ENCODE data around the gene MMP10. TPM values are rescaled to one million over a fixed set of nuclear protein-coding genes. Genes with fewer than 3 reads are reported as not detected.

The MMP10 gene
- total and polyA plus RNA-seq, 3 experiments from 2014 or later = not detected

DNA sequence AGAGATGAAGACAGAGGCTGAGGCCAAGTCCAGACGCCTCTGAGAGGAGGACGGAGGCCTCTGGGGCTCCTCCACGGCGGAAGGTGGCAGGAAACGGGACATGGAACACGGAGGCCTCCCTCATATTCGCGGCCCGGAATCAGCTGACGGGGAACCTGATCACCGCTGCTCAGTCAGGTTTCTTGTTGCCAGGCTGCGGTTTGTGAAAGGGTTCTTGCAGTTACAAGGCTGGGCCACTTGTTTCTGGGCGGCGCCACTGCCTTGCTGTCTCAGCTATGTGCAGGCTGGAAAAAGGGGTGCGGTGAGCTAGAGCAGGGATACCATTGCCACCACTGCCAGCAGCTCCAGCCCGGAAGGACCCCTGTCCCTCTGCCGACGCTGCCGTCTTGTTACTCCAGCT is 27.5 kb upstream of the MMP10 start:
- CTCF ChIA-PET = no interaction called here
- no peak overlapping the region for H3K27ac ChIP-seq (ENCODE audit: low read depth, low read length)

DNA sequence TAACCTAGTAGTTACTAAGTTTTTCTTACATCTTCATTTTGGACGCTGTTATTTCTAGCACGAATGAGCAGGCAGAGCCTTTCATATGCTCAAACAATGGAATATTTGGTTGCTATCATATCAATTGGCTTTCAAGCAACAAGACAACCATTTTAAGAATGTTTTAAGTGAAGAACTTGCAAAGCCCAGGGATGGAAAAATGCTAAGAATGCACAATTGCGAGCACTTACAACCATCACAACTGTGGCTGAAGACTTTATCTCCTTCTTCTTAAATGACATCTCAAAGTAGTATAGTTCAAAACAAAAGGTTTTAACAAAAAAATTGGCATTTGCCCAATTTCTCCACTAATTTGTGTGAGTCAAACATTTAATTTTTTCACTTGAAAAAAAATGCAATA is 25.9 kb upstream of the MMP10 start:
- H3K27me3 Mint-ChIP-seq = peaks cover 2 to 31% of the 10 kb centered on the region in 2 donors
- no peaks in the 10 kb centered on the region for H3K4me1 Mint-ChIP-seq
- ChIA-PET POLR2A (no interaction called here), CTCF (no interaction called here)
- no peaks in the 10 kb centered on the region for H3K4me1 ChIP-seq (ENCODE audit: insufficient read depth, low read length)
- no peaks in the 10 kb centered on the region for H3K9me3 ChIP-seq (ENCODE audit: low read length)
- no peak for DNase-seq
- H3K4me3 Mint-ChIP-seq = no peak overlapping the region
- no peak overlapping the region for H3K27ac ChIP-seq (ENCODE audit: low read depth, low read length)
- peaks cover 0 to 14% (median 0%) of the 10 kb centered on the region in 5 donors for H3K9me3 Mint-ChIP-seq
- H3K36me3 ChIP-seq (ENCODE audit: insufficient read depth, low read length) = no peaks in the 10 kb centered on the region
- no peaks in the 10 kb centered on the region for H3K27me3 ChIP-seq (ENCODE audit: insufficient read depth, low read length, poor library complexity, severe bottlenecking)
- H3K4me3 ChIP-seq (ENCODE audit: low read length) = no peak overlapping the region
- no peaks in the 10 kb centered on the region for H3K36me3 Mint-ChIP-seq
- H3K27ac Mint-ChIP-seq = no peak overlapping the region

More for the DNA sequence above, 27.5 kb upstream of the MMP10 start:
- Mint-ChIP-seq H3K36me3 (no peaks in the 10 kb centered on the region), H3K9me3 (peaks cover 0 to 14% (median 0%) of the 10 kb centered on the region in 5 donors), H3K4me3 (no peak overlapping the region), H3K27me3 (peaks cover 2 to 26% of the 10 kb centered on the region in 2 donors), H3K27ac (no peak overlapping the region), H3K4me1 (no peaks in the 10 kb centered on the region)
- Histone ChIP-seq H3K9me3 (ENCODE audit: low read length) (no peaks in the 10 kb centered on the region), H3K4me1 (ENCODE audit: insufficient read depth, low read length) (no peaks in the 10 kb centered on the region), H3K4me3 (ENCODE audit: low read length) (no peak overlapping the region), H3K36me3 (ENCODE audit: insufficient read depth, low read length) (no peaks in the 10 kb centered on the region), H3K27me3 (ENCODE audit: insufficient read depth, low read length, poor library complexity, severe bottlenecking) (no peaks in the 10 kb centered on the region)
- no peak for DNase-seq
- POLR2A ChIA-PET = no interaction called here

DNA sequence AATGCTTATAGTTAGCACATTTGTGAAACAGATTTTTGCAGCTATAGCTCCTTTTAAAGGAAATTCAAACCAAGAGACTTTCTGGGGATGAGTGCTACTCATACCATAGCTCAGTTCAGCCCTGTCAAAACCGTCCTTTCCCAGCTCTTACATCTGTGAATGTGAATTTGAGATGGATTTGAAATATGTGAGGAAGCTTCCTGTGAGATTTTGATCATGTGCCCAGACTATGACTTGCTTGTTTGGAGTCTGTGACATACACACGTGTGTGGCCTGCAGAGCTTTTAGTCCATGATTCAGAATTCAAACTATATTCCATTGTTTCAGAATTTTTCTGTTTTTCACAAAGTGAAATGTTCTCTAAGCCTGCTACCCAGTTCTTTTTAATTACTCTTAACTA is 21.9 kb upstream of the MMP10 start:
- H3K36me3 Mint-ChIP-seq = no peaks in the 10 kb centered on the region
- Histone ChIP-seq H3K9me3 (ENCODE audit: low read length) (no peaks in the 10 kb centered on the region), H3K36me3 (ENCODE audit: insufficient read depth, low read length) (no peaks in the 10 kb centered on the region), H3K4me1 (ENCODE audit: insufficient read depth, low read length) (no peaks in the 10 kb centered on the region), H3K27me3 (ENCODE audit: insufficient read depth, low read length, poor library complexity, severe bottlenecking) (no peaks in the 10 kb centered on the region), H3K4me3 (ENCODE audit: low read length) (no peak overlapping the region), H3K27ac (ENCODE audit: low read depth, low read length) (no peak overlapping the region)
- no peak overlapping the region for H3K4me3 Mint-ChIP-seq
- no peaks in the 10 kb centered on the region for H3K4me1 Mint-ChIP-seq
- CTCF ChIA-PET = no interaction called here
- POLR2A ChIA-PET = no interaction called here
- H3K9me3 Mint-ChIP-seq = peaks cover 0 to 10% (median 0%) of the 10 kb centered on the region in 5 donors
- DNase-seq = no peak
- H3K27ac Mint-ChIP-seq = no peak overlapping the region
- peaks cover 0 to 33% of the 10 kb centered on the region in 2 donors for H3K27me3 Mint-ChIP-seq

DNA sequence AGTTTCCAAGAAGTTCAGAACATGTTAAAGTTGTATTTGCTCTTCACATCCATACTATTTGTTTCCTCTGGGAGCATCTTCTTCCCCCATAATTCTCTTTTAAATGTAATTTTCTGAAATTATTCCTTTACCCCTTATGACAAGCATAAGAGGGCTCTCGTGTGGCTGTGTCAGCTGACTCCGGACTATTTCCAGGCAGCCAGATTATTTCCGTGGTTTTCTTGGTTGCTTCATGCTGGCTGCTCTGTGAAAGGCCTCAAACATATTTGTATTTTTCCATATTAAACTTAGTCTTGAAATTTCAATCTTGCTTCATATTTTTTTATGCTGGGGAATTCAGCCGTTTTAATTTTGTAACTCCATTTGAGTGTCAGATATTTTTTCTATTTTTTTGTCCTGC is 20.3 kb upstream of the MMP10 start:
- POLR2A ChIA-PET = no interaction called here
- Mint-ChIP-seq H3K27ac (no peak overlapping the region), H3K9me3 (peaks cover 0 to 9% (median 0%) of the 10 kb centered on the region in 5 donors), H3K4me1 (no peaks in the 10 kb centered on the region), H3K27me3 (peaks cover 0 to 27% of the 10 kb centered on the region in 2 donors), H3K36me3 (no peaks in the 10 kb centered on the region), H3K4me3 (no peak overlapping the region)
- Histone ChIP-seq H3K27ac (ENCODE audit: low read depth, low read length) (no peak overlapping the region), H3K9me3 (ENCODE audit: low read length) (no peaks in the 10 kb centered on the region), H3K4me3 (ENCODE audit: low read length) (no peak overlapping the region), H3K36me3 (ENCODE audit: insufficient read depth, low read length) (no peaks in the 10 kb centered on the region), H3K4me1 (ENCODE audit: insufficient read depth, low read length) (no peaks in the 10 kb centered on the region), H3K27me3 (ENCODE audit: insufficient read depth, low read length, poor library complexity, severe bottlenecking) (no peaks in the 10 kb centered on the region)
- no peak for DNase-seq
- CTCF ChIA-PET = no interaction called here

DNA sequence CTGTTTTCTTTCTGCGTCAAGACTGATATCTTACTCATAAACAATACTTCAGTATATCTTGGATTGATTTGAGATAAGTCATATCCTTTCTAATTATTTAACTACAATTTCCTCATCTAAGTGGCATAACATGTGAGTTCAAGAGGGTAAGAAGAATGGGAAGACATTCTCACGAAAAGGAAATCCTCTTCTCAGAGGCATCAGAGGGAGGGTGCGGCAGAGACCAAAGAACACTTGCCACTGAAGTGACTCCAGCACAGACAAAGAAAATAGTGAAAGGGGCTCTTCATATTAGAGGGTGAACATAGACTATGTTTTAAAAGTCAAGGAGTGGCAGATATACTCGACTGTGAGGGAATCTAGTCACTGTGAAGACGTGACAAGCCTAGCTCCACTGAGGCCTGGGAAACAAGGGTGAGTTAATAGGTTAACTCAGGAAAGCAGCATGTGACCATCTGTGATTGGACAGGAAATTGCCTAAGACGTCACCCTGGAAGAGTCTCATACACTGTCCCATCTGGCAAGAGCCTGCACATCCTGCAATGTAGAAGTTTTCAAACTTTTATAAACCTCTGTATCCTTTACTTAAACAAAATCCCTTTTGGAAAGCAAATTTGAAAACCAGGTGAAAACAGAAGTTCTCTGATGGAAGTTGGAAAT is 19.4 kb upstream of the MMP10 start:
- Mint-ChIP-seq H3K27ac (no peak overlapping the region), H3K4me1 (no peaks in the 10 kb centered on the region), H3K4me3 (no peak overlapping the region)

DNA sequence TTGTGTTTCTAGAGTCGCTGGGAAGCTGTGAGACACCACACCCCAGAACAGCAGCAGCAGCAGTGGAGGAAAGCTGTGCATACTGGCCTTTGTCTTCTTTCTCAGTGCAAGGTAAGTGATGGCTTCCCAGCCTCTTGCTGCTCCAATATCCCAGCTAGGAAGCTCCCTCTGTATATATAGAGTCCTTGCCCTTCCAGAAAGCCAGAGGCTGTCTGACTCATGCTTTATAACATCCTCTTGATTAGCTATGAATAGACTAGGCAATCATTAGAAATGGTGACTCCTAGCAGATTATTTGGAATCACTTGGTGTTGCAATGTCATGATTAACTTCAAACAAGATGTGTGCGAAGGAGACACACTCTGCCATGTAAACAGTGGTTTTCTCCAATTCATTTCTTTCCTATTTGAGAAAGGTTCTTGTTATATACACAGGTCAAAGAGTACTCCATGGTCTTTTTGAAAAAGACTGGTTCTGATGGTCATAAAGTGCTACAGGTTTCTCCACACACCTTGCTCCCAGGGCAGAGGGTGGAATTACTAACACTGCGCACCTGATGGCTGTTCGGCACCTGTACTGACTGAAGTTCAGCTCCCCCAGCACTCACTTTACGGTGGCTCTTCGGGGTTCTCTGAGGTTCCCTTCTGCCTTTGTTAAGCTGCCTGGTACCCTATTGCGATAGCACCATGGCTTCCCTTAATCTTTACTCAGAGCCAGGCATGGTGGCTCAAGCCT is 17.8 kb upstream of the MMP10 start, which contains the start of gene MMP1:
Gene MMP1, minus strand, starts transcription at position 149 of the 735 bp plus-strand sequence. Its CDS starts 68 bp downstream, at position 81.
- no peak within 1 kb of the TSS for H3K4me3 ChIP-seq (ENCODE audit: low read length)
- no peak within 1 kb of the TSS for H3K27ac ChIP-seq (ENCODE audit: low read depth, low read length)
- DNase-seq = no peak
- H3K27ac Mint-ChIP-seq = no peak within 1 kb of the TSS
- ChIA-PET CTCF (no interaction called here), POLR2A (no interaction called here)
- H3K36me3 ChIP-seq (ENCODE audit: insufficient read depth, low read length) = no peaks in the 10 kb centered on the region
- no peaks in the 10 kb centered on the region for H3K4me1 ChIP-seq (ENCODE audit: insufficient read depth, low read length)
- H3K27me3 ChIP-seq (ENCODE audit: insufficient read depth, low read length, poor library complexity, severe bottlenecking) = no peaks in the 10 kb centered on the region
- no peak within 1 kb of the TSS for H3K4me3 Mint-ChIP-seq
- H3K9me3 ChIP-seq (ENCODE audit: low read length) = no peaks in the 10 kb centered on the region
- H3K27me3 Mint-ChIP-seq = peaks cover 0 to 10% of the 10 kb centered on the region in 2 donors
- H3K4me1 Mint-ChIP-seq = no peaks in the 10 kb centered on the region
- H3K36me3 Mint-ChIP-seq = no peaks in the 10 kb centered on the region
- H3K9me3 Mint-ChIP-seq = no peaks in the 10 kb centered on the region

More for the DNA sequence above, 19.4 kb upstream of the MMP10 start:
- Histone ChIP-seq H3K9me3 (ENCODE audit: low read length) (no peaks in the 10 kb centered on the region), H3K27ac (ENCODE audit: low read depth, low read length) (no peak overlapping the region), H3K36me3 (ENCODE audit: insufficient read depth, low read length) (no peaks in the 10 kb centered on the region), H3K4me3 (ENCODE audit: low read length) (no peak overlapping the region), H3K4me1 (ENCODE audit: insufficient read depth, low read length) (no peaks in the 10 kb centered on the region), H3K27me3 (ENCODE audit: insufficient read depth, low read length, poor library complexity, severe bottlenecking) (no peaks in the 10 kb centered on the region)
- ChIA-PET CTCF (no interaction called here), POLR2A (no interaction called here)
- H3K9me3 Mint-ChIP-seq = peaks cover 0 to 7% (median 0%) of the 10 kb centered on the region in 5 donors
- no peak for DNase-seq
- peaks cover 0 to 22% of the 10 kb centered on the region in 2 donors for H3K27me3 Mint-ChIP-seq
- H3K36me3 Mint-ChIP-seq = no peaks in the 10 kb centered on the region

DNA sequence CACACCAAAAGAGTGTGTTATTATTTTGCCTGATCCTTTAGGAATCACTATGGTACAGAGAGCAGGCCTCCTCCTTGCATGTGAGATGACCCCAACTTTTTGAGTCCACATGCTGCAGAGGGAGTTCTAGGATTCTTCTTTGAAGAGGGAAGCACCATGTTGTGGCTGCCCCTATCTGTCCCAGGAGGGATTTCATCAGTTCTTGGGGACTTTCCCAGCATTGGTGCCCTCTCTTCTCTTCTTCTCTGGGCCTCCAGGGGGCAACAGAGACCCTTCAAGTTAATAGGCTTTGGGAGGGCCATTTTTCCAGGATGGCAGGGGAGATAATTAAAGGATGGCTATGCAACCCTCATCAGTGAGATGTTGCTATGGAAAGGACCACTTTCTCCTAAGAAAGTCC is 14.0 kb upstream of the MMP10 start:
- ChIA-PET CTCF (no interaction called here), POLR2A (no interaction called here)
- no peaks in the 10 kb centered on the region for H3K4me1 ChIP-seq (ENCODE audit: insufficient read depth, low read length)
- no peak overlapping the region for H3K27ac ChIP-seq (ENCODE audit: low read depth, low read length)
- Mint-ChIP-seq H3K27me3 (peaks cover 0 to 6% of the 10 kb centered on the region in 2 donors), H3K36me3 (no peaks in the 10 kb centered on the region), H3K27ac (no peak overlapping the region), H3K4me1 (no peaks in the 10 kb centered on the region), H3K9me3 (no peaks in the 10 kb centered on the region), H3K4me3 (no peak overlapping the region)
- no peaks in the 10 kb centered on the region for H3K9me3 ChIP-seq (ENCODE audit: low read length)
- H3K36me3 ChIP-seq (ENCODE audit: insufficient read depth, low read length) = no peaks in the 10 kb centered on the region
- H3K27me3 ChIP-seq (ENCODE audit: insufficient read depth, low read length, poor library complexity, severe bottlenecking) = no peaks in the 10 kb centered on the region
- H3K4me3 ChIP-seq (ENCODE audit: low read length) = no peak overlapping the region
- DNase-seq = no peak

DNA sequence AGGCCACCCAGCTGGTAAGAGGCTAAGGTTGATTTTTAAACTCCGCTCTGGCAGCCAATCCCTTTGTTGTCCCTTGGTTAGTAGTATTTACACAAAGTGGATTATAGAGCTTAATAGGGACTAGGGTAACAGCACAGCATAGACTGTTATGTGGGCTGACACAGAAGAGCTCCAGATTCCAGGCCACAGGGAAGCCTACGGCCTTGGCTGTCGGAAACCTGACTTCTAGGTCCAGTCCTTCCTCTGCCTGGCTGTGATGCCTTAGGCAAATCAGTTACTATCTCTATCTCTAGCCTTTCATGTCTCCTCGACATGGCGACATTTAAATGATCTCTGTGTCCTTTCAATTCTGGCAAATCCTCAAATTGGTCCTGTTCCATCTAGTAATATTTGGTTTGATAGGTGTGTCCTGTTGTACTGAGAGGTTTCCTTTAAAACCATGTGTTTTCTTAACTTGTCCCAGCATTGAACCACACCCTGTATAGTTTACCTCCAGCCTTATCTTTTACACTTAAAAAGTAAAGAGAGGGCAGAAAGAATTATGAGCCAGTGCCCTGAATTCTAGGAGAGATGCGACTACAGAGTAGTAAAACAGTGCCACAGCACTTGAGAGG is 13.4 kb upstream of the MMP10 start:
- no peaks in the 10 kb centered on the region for H3K4me1 ChIP-seq (ENCODE audit: insufficient read depth, low read length)
- H3K4me3 Mint-ChIP-seq = no peak overlapping the region
- no peaks in the 10 kb centered on the region for H3K27me3 ChIP-seq (ENCODE audit: insufficient read depth, low read length, poor library complexity, severe bottlenecking)
- CTCF ChIA-PET = no interaction called here
- POLR2A ChIA-PET = no interaction called here
- no peak overlapping the region for H3K4me3 ChIP-seq (ENCODE audit: low read length)
- H3K27me3 Mint-ChIP-seq = peaks cover 0 to 9% of the 10 kb centered on the region in 2 donors
- no peaks in the 10 kb centered on the region for H3K36me3 Mint-ChIP-seq
- H3K27ac Mint-ChIP-seq = peak overlapping the region in 1 of 8 donors; percentile 50
- H3K36me3 ChIP-seq (ENCODE audit: insufficient read depth, low read length) = no peaks in the 10 kb centered on the region
- DNase-seq = no peak
- H3K27ac ChIP-seq (ENCODE audit: low read depth, low read length) = no peak overlapping the region
- no peaks in the 10 kb centered on the region for H3K9me3 Mint-ChIP-seq
- H3K9me3 ChIP-seq (ENCODE audit: low read length) = no peaks in the 10 kb centered on the region
- no peaks in the 10 kb centered on the region for H3K4me1 Mint-ChIP-seq
